Activated CD4-positive, alpha-beta T cell treated with anti-CD3 and anti-CD28 coated beads, Interleukin-2, amount 50 U/mL, for 48 hours (primary cell): ENCODE results near the gene LHX1.
A peak's percentile ranks its signal among the peaks of the same experiment; 100 is the strongest.

Experiments used
- DNase-seq, 2 experiments: peaks; one replicate each; pipeline ENCODE4 v3.0.0-alpha.2; 2020

LHX1 gene

DNA sequence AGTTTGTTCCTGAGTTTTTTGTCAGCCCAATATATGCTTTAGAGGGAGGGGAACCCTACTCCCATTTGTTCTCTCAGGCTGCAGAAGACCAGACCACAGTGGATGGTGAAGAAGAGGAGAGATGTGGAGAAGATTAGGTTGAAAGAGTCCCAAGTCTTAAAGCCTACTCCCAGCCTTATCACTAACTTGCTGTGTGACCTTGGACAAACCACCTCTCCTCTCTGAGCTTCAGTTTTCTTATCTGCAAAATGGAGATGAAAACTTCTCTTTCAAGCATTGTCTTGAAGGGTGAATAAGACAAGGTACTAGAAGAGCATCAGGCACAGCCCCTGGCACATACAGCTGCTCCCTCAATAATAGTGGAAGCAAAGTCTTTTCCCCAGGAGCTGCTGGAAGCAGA, 15.1 kb upstream of the LHX1 start:
- no peak for DNase-seq

DNA sequence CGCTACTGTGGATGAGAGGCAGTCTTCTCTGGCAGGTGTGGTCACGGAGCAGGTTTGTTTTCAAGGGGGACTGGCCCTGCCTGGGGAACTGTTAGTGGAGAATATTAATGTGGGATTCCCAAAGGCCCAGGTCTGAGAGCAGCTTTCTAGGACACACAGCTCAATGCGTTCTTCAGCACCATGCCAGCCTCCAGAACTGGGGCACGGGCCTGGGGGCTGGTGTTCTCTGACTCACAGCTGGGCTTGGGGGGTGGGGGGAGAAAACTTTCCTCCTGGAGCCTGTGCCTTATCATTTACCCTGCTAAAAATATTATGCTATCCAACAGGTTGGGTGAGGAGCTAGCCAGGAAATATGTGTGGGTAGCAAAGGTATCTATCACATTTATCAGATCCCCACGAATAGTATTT, 13.5 kb upstream of the LHX1 start:
- DNase-seq = no peak

DNA sequence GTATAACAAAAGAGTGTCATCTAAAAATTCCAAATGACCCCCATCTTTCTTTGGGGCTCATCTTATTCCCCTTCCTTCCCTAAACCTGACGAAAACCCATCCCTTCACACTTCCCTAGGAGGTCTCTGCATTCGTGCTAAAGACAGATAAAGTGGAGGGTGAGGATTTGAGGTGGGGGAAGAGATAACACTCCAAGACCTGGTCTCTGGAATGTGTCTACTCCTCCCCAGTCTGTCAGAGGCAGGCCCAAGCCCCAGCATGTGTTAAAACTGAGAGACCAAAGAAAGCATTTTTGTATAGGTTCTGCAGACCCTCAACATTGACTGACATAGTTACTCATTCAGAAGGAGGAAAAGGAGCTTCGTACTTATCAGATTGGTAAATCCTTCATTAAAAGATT, 11.0 kb upstream of the LHX1 start:
- no peak for DNase-seq

DNA sequence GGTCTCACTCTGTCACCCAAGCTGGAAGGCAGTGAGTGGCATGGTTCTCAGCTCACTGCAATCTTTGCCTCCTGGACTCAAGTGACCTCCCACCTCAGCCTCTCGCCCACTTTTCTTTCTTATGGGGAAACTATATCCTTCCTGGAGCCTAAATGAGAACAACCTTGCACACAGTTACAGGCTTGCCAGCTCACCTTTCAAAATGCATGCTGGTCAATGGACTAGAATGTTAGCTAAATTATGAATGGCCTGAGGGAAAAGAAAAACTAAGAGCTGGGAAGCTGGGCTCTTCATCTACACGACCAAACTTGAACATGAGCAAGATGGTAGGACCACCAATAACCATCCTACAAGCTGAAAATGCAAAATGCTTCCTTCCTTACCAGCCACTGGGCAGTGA, 10.6 kb upstream of the LHX1 start:
- no peak for DNase-seq

DNA sequence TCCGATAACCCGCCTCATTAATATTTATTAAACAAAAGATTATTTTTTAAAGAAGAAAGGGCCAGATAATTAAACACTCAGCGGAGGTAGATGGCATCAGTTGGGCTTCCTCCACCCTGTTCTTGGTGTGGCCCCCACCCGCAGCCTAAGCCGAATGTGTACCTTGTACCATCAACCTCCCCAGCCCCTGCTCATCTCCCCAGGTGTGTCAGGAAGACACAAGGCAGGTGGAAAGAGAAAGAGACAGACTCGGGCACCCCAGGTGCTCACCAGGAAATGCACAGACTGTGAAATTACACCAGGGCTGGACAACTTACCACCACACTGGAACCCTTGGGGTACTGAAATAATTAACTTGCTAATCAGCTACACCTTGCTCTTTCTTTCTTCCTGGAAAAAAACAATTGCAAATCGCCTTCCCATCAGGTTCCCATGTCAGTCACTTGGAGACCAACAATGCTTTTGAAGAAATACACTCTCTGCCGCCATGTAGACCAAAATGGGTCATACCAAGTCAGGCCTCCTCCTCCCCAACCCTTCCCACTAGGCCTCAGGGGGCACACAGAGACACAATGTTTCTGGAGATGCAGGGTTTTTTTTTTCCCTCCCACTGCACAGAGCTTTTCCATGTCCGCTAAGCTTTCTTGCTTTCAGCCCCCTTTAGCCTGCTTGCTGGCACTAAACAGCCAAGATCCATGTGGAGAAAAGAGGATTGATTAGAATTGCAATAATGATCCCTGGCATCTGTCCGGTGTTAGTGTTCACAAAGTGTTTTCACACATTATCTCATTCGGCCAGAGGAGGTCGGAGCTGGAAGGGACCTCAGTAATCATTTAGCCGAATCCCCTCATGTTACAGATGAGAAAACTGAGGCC, 8.6 kb upstream of the LHX1 start:
- DNase-seq = no peak

DNA sequence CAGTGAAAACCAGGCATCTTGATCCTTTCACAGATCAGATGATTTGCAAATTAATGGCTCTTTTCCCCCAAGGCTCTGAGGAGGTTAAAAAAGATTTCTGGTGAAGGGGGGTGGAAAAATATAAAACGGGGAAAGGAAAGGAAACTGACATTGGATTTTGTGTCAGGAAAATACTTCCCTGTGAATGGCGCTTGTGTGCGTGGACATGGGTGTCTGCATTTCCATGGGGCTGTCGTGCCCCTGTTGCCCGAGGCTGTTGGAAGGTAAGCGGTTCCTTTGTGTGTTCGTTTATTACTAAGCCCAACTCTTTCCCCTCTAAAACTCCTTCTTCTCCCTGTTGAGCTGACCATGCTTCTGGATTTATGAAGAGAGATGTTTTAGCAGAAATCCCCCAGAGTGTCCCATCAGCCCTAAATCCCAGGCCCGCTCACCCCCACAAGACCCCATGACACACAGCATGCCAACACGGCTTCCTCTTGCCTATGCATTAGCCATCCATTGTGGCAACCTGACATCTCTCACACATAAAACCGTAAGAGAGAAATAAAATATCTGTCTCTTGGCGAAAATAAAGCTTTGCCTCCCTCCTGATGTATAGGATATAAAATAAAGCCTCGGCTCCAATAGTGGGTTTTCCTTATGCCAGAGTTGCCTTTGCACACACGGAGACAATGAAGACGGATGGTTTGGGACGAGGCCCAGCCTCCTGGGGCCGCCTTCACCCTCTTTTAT, 7.3 kb upstream of the LHX1 start:
- no peak for DNase-seq

DNA sequence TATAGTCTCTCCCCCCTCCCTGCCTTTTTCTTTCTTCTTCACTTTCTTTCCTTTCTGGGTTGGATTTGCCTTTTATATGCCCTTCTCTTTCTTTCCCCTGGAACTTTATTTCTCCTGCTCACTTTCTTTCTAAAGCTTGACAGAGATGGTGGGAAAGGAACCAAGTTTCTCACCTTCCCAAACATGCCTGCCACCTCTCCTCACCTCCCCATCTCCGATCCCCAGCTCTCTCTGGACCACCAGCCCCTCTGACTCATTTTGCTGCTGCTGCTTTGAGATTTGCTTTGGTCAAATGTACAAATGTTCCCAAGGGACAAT, 6.7 kb upstream of the LHX1 start:
- DNase-seq = no peak

DNA sequence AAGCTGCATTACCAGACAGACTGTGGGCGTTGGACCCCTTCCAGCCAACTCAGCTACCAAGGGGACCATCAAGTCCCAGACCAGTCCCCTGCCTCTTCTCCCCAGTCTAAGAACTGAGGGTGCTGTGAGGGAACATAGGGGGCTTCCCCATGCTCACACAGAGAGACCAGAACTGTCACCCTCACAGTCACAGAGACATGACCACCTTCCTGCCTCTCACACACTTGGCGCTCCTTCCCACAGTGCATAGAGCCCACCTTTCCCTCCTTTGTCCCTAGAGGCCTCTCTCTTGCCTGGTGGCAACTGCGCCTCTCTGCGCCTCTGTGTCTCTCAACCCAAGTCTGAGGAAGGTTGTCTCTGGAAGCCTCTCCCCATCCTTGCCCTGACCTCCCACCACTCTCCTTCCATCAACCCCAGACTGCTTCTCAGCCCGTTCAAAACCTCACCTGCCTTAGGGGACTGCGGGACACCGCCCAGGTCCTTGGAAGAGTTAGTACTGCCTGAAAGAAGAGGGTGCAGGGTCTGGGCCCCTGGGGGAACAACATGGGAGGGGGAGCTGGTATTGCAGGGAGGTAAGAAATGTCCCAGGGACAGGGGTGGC, 6.1 kb upstream of the LHX1 start:
- DNase-seq = no peak

DNA sequence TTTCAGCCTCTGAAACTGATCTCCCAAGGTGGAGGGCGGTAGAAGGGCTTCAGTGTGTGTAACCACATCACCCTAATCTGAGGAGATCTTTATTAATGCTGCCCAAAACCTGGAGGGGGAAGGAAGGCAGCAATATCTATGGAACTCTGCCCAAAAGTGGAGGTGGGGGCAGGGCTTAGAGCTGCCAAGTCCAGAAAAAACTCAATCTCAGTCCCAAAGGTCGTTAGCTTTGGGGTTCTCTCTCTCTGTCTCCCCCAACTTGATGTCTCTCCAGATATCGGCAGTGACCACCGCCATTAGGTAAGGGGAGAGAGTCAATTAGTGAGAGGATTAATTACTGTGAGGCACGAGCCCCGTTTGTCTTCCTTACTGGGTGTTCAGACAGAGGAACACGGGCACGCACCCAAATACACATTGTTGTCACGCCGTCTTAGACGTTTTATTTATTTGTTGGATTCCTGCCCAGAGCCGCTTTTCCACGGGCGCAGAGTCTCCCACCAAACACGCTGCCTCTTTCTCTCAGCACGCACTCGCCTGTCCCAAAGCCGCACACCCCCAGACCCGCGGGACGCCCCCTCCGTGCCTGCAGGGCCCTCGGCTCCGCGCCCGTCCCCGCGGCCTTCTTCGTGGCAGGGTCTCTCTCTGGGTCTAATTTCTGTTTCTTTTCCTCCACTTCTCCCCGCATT, 5.4 kb upstream of the LHX1 start:
- no peak for DNase-seq

DNA sequence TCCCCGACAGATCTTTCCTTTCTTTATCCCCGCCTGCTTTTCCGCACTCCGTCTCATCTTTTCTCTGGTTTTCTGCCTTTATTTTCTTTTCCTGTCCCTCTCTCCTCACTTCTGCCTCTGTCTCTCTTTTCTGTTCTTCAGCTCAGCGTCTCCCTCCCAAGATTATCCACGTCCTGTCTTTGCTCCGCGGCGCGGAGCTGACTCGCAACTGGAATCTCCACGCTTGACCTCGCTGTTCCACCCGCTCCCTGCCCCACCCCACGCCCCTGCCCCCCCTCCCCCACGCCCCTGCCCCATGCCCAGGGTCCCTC, 4.9 kb upstream of the LHX1 start:
- DNase-seq = no peak

DNA sequence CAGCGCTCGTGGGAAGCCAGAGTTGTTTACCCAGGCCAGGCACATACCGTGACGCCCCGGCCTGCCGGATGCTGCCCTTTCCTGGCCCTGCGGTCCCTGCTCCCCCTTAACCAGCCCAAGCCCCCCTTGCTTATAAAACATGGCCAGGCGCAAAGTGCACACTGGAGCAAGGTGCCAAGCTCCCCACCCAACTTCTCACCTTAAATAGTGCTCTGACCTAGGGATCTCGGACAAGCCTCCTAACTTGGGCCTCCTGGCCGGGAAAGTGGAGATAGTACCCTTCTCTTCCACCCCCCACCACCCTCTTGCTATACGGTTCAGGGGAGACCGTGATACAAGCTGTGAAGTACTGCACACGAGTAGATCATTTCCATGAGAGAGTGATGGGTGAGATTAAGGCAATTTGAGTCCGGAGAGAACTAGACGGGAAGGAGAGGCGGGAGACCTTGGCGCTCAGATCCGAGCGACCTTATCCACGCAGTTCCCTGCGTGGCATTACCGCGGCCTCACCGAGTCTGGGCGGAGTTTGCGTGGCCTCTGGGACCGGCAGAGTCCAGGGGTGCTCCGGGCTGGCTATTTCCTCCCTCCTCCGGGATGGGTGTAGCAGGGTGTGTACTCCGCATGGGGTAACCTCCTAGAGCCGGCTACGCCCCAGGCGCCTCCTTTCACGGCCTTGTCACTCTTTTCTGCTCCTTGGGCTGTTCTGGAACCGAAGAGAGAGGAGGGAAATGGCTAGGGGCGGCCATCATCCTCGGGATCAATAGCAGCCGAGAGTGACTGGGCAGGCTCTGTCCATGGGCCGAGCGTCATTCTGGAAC, 4.4 kb upstream of the LHX1 start:
- DNase-seq = no peak

DNA sequence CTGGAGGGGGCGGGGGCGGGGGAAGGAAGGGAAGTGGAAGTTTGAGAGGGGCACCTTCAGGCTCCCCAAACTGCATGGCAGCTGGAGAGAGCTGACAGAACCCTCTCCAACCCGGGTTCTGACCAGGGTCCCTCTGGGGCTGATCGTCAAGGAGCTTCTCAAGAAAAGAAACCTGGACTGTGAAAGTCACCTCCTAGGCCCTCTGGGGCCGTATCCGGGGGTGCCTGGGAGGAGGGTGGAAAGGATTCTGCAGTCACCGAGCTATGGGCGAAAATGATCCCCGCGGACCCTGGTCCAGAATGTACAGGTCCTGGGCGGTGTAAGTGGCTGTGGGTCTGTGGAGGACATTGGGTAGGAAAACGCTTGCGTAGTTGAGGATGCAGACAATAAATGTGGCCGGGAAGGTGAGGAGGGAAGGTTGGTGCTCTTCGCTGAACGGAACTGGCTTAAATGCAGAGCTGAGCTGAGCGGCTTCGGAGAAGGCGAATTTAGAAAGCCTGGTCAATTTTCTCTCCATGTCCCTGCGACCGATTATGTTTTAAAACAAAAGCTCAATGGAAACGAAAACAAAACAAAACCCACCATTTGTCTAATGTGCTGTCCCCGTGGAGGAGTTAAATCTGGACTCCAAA, 3.6 kb upstream of the LHX1 start:
- DNase-seq = no peak

DNA sequence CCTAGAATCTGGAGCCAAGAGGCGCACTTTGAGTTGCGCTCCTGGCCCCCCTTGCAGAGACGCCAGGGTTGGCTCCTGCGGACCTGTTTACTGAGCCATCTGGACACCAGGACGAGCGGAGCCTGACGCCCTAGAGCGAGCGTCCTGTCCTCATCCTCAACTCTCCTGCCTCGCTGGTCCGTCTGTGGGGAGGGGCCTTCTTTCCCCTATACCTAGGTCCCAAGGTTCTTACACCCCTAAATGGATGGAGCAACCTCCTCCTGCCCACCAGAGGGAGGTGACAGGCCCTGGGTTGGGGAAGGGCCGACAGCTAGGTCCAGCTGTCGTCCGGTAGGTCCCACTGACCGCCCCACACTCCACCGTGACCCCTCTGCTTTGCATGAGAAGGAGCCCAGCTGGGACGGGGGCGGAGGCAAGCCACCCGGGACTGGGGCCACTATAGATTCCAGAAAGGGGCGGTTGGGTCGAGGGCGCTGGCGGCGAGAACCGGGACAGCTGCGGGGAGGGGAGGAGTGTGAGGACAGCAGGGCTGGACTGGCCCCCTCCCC, 3.1 kb upstream of the LHX1 start:
- no peak for DNase-seq

DNA sequence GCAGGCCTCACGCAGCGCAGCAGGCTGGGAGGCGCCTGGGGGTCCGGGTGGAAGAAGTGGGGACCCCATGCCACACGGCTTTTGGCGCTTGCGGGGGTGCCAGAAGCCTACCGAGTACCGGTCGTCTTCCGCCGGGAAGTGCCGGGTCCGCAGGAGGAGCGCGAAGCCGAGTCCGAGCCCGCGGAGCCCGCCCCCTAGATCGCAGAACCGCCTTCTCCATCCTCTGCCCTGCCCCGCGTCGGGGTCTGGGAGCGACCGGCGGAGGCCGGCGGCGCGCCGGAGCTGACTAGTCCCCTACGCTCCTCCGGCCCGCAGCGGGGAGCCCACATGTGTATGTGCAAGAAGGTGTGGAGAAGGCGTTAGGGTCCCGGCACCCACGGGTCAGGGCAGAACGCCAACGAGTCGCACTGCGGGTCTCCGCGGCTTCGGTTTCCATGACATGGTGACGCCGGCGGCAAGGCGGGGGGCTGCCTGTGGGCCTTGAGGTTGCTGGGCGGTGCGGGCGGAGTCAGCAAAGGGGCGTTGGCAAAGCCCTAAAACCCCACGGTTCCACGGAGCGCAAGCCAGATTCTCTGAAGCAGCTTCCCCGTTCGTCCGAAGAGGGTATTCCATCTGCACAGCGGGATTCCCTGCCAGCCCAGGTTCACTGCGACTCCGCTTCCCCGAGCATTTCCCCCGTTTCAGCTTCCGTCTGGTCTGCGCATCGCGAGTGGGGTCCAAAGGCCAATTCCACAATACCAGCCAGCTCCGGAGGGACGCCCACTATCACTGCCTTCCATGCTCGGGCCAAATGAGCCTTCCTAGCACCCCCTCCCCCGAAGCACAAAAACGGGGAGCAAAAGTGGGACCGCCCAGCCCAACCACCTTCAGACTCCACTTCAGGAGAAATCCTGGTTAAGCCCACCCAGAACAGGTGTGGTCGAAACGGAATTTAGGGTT, 2.3 kb upstream of the LHX1 start:
- DNase-seq = no peak

DNA sequence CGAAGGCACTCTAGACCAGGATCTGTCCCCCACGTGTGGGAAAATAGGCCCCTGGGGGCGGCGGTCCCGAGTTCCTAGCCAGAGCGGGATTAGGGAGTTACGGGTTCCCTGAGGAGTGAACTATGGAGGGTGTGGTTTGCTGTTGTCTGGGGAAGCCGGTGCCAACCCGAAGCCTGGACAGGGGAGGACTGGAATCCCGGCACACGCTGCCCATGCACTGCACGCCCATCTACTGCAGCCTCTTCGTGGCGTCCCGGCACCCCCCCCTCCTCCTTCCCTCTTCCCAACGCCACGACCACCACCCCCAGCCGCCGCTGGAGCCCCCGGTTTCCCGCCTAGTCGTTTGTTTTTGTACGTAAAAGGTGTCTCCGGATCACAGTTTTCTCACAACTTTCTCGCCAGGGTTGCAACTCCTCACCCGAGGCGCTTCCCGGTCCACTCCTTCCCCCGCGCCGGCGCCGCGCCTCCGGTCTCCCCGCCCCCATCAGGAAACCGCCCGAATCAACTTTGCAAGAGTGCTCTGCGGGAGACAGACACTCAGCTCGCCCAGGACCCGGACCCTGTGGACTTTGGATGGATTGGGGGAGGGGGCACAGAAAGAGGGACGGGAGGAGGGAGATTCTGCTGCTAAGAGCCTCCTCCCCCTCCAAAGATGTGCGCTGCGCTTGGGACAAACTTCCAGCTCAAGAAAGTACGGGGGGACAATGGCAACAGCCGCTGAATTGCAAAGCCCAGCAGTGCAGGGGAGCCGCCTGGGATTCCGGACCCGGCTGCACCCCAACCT, 1.4 kb upstream of the LHX1 start:
- DNase-seq = no peak

DNA sequence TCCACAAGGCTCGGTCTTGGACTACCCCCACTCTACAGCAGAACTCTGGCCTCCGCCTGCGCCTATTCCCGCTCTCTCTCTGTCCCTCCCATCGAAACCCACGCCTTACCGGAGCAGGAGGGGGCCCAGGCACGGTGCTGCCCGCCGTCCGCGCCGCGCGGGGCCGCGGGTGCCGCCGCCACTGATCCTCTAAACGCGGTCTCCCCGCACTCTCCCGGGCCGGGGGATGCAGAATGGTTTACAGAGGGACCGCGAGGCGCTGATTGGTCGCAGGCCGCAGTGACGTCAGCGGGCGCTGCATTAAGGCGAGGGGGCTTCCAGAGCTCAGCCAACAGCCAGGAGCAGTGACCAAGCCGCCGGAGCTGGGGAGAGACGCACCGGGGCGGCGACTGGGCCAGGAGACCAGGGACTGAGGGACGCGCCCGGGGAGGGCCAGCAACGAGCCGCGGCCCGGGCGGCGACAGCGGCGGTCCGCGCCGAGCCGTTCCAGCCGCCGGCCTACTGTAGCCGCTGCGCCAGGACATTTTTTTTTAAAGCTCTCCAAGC, 747 bp upstream of the LHX1 start:
- no peak for DNase-seq

DNA sequence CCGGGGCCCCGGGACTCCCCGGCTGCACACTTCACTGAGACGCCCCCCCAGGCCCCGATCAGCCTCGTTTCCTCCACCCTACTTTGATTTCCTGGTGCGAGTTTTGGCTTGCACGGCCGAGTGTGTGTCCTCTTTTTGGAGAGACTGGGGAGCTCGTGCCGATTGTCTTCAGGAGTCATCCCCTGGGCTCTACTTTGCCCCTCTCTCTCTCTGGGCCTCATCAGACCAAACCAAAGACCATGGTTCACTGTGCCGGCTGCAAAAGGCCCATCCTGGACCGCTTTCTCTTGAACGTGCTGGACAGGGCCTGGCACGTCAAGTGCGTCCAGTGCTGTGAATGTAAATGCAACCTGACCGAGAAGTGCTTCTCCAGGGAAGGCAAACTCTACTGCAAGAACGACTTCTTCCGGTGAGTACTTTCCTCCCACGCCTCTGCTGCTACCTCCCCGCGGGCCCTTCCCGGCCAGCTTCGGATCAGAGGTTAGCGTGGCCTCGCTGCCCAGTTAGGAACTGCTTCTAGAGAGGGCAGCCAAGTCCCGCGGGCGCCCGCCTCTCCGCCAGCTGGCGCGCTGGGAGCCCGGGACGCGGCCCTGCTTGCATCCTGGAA, 787 bp downstream of the LHX1 start:
- DNase-seq = peak in 1 of 2 experiments; percentile 46

DNA sequence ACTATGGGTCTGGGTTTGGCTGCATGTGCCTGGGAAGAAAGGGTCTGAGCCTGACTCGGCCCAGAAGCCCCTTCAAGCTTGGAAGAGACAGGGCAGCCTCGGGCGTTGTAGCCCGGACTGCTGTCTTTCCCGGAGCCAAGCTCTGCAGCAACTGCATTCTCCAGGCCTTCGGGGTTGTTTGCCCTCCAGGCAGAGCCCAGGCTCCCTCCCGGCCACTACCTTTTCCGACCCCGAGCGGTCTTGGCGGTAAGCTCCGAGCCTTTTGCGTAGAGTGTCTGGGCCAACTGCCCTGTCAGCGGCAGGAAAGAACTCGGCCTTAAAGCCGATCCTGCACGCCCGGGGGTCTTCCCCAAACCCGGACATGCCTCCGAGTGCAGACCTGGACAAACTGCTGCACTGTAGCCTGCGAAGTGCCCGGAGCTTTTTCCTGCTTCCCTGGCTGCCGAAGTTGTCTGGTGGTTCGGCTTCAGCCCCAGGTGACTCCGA, 1.3 kb downstream of the LHX1 start:
- DNase-seq = no peak
